Thyroid gland (tissue), 4 donors: Measurements from ENCODE around the gene SORL1-AS1.
A peak's percentile ranks its signal among the peaks of the same experiment; 100 is the strongest.

Experiments
- DNase-seq, 2 donors: peaks; one replicate each; pipeline ENCODE4 v3.0.0-alpha.2; 2019
- H3K27ac ChIP-seq, 3 donors: fragments of 200-600 bp; sonication (generic); 1 replicate in 2 of 3; 2 replicates in 1 of 3; pipeline ENCODE4 v1.5.1; 2016 to 2019; ENCODE audit warnings: mild to moderate bottlenecking in 1 of 3, moderate library complexity in 1 of 3
- H3K27me3 ChIP-seq: fragments of 200-600 bp; sonication (generic); one replicate; pipeline ENCODE4 v1.5.1; 2019
- H3K36me3 ChIP-seq, 2 donors: fragments of 200-600 bp; sonication (generic); one replicate each; pipeline ENCODE4 v1.5.1; 2016 to 2019
- H3K4me1 ChIP-seq, 2 donors: fragments of 200-600 bp; sonication (generic); one replicate each; pipeline ENCODE4 v1.5.1; 2017 to 2019
- H3K4me3 ChIP-seq, 3 donors: fragments of 200-600 bp; sonication (generic); replicated peaks in 1 of 3; 1 replicate in 2 of 3; 2 replicates in 1 of 3; pipeline ENCODE4 v1.5.1; 2016; ENCODE audit warnings: mild to moderate bottlenecking in 1 of 3
- H3K9me3 ChIP-seq: fragments of 200-600 bp; sonication (generic); one replicate; pipeline ENCODE4 v1.5.1; 2017
- POLR2A ChIP-seq, 2 donors: fragments of 450-650 bp; IDR thresholded peaks; one replicate each; pipeline ENCODE4 v1.6.1; 2017; ENCODE audit warnings: antibody characterized with exemption in 2 of 2, mild to moderate bottlenecking in 2 of 2, moderate library complexity in 1 of 2
- WGBS, 2 donors: methylation state at CpG; one replicate each; pipeline ENCODE4 v1.1.5; 2017; 5-methylcytosine and 5-hydroxymethylcytosine counted together
- intact Hi-C: fragments of 100-400 bp; cut with DNase I; formaldehyde crosslinking; loops from one replicate; pipeline ENCODE4 v1.15.1; 2023
- TF ChIP-seq, protein P1 (sequence below), 6 experiments: fragments of 200-600 bp in 3 of 6; fragments of 450-650 bp in 3 of 6; sonication (generic) in 3 of 6; IDR thresholded peaks; one replicate each; pipeline ENCODE4 v1.5.1; 2016 to 2019; ENCODE audit warnings: antibody characterized with exemption in 6 of 6, mild to moderate bottlenecking in 2 of 6, inconsistent platforms in 1 of 6, moderate library complexity in 1 of 6

SORL1-AS1 gene

DNA sequence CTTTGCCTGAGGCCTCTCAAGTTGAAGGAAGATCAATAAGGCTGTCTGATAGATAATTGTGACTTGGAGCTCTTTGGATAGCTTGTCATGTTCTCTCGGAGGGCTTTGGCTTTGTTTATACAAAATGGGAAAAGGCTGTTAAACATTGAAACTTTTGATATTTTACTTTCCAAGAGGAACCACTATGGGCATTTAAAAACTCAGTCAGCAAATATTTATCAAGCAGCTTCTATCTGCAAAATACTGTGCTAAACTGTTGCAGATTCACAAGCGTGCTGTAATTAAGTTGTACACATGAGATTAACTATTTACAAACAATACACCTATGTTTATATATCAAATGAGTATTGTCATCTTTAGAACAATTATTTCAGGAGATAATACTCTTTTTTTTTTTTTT lies 35.2 kb downstream of the SORL1-AS1 start:
- no peak for TF ChIP-seq POLR2A (IDR thresholded peaks at IDR 0.05)
- TF ChIP-seq, protein P1, sequence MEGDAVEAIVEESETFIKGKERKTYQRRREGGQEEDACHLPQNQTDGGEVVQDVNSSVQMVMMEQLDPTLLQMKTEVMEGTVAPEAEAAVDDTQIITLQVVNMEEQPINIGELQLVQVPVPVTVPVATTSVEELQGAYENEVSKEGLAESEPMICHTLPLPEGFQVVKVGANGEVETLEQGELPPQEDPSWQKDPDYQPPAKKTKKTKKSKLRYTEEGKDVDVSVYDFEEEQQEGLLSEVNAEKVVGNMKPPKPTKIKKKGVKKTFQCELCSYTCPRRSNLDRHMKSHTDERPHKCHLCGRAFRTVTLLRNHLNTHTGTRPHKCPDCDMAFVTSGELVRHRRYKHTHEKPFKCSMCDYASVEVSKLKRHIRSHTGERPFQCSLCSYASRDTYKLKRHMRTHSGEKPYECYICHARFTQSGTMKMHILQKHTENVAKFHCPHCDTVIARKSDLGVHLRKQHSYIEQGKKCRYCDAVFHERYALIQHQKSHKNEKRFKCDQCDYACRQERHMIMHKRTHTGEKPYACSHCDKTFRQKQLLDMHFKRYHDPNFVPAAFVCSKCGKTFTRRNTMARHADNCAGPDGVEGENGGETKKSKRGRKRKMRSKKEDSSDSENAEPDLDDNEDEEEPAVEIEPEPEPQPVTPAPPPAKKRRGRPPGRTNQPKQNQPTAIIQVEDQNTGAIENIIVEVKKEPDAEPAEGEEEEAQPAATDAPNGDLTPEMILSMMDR (IDR thresholded peaks at IDR 0.05): no peak
- DNase-seq: no peak
- Histone ChIP-seq H3K4me1 (peaks cover 11 to 25% of the 10 kb centered on the region in 2 donors), H3K9me3 (no peaks in the 10 kb centered on the region), H3K27me3 (no peaks in the 10 kb centered on the region), H3K27ac (peak overlapping the region; percentile 10 to 63 (median 43)), H3K4me3 (no peak overlapping the region), H3K36me3 (no peaks in the 10 kb centered on the region)
- WGBS, 2 donors: 56% methylated on average over 2 of the region's 2 CpGs
- intact Hi-C loops: no loop called here

DNA sequence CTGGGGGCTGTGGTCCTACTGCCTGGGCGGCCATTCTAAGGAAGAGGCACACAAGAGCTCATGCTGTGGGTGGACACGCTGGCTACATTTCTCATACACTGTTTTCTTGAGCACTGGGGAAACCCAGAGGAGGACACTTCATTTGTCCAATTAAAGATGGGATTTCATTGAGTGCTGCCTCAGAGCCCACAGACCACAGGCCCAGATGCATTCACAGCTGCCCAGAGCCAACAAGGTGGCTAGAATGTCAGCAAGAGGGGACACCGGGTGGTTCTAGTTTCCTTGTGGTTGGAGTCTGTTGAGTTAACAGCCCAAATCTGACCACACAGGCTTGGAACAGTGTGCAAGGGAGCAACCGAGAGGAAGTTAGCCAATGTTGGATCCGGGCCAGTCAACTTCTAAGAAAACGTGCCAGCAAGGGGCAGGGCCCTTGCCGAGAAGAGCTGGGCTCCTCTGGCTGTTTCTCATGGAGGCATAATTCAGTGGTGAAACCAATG lies 35.7 kb downstream of the SORL1-AS1 start:
- H3K27ac ChIP-seq: peak overlapping the region; percentile 10 to 63 (median 43)

DNA sequence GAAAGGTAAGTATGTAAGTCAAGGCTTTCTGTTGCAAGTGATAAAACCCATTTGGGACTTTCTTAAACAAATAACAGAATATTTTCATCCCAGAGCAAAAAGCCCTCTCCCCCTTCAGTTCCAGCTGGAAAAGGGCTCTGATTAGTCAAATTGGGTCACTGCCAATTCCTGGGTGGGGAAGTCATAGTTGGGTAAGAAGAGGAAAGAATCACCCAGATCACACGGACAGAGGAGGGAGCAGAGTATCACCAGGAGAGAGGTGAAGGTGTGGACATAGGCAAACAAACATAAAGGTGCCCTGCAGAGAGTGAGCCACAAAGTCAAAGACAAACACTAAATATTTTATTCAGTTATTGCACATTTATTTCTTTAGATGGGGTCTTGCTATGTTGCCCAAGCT lies 36.9 kb downstream of the SORL1-AS1 start:
- H3K4me3 ChIP-seq: no peak overlapping the region
- intact Hi-C loops: no loop called here
- peak; percentile 30 to 33 for DNase-seq
- no peaks in the 10 kb centered on the region for H3K36me3 ChIP-seq
- no peaks in the 10 kb centered on the region for H3K9me3 ChIP-seq
- no peaks in the 10 kb centered on the region for H3K27me3 ChIP-seq
- peaks cover 11 to 25% of the 10 kb centered on the region in 2 donors for H3K4me1 ChIP-seq
- no peak overlapping the region for H3K27ac ChIP-seq
- 0 to 3% methylated on average over 1 of the region's 1 CpG for WGBS, 2 donors
- no peak for TF ChIP-seq POLR2A (IDR thresholded peaks at IDR 0.05)
- TF ChIP-seq, protein P1 (IDR thresholded peaks at IDR 0.05): no peak

More for the DNA sequence above, 35.7 kb downstream of the SORL1-AS1 start:
- TF ChIP-seq POLR2A (IDR thresholded peaks at IDR 0.05): no peak
- Histone ChIP-seq H3K4me1 (peaks cover 11 to 25% of the 10 kb centered on the region in 2 donors), H3K9me3 (no peaks in the 10 kb centered on the region), H3K4me3 (no peak overlapping the region), H3K27me3 (no peaks in the 10 kb centered on the region), H3K36me3 (no peaks in the 10 kb centered on the region)
- intact Hi-C loops: no loop called here
- peak; percentile 90 to 91 for DNase-seq
- WGBS, 2 donors: 11 to 17% methylated on average over 7 of the region's 7 CpGs

DNA sequence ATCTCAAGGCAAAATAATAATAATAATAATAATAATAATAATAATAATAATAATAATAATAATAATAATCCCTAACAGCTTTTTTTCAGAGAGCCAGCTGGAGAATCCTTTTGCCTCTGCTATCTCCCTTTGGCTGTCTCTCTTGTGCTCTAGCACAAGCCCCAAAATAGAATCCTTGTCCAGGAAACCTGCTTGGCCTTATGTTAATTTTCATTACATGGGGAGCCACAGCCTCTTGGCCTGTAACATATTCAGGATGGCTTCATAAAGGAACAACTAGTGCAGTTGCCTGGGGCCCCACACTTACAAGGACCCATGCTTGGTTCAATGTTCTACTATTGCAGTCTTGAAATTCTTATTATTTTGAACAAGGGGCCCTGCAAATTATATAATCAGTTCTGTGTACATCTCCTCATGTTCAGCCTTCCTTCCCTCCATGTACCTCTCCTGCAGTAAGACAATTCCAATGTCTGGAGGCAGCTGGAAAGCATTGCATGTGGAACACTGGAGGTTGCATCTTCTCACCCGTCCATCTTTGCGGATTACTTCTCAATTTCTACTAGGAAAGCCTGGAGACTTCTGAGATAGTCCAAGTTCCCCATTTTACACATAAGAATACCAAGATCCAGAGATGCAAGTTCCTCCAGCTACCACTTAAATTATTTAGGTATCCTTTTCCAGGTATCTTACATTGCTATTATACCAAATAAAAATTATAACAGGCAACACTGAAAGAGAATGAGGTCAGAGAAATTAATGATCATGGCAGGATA lies 38.4 kb downstream of the SORL1-AS1 start:
- Histone ChIP-seq H3K27me3 (no peaks in the 10 kb centered on the region), H3K4me1 (peaks cover 11 to 25% of the 10 kb centered on the region in 2 donors), H3K27ac (no peak overlapping the region), H3K4me3 (no peak overlapping the region), H3K9me3 (no peaks in the 10 kb centered on the region), H3K36me3 (no peaks in the 10 kb centered on the region)
- DNase-seq: no peak
- intact Hi-C loops: no loop called here
- 88 to 98% methylated on average over 2 of the region's 2 CpGs for WGBS, 2 donors
- TF ChIP-seq POLR2A (IDR thresholded peaks at IDR 0.05): no peak
- TF ChIP-seq, protein P1 (IDR thresholded peaks at IDR 0.05): no peak

DNA sequence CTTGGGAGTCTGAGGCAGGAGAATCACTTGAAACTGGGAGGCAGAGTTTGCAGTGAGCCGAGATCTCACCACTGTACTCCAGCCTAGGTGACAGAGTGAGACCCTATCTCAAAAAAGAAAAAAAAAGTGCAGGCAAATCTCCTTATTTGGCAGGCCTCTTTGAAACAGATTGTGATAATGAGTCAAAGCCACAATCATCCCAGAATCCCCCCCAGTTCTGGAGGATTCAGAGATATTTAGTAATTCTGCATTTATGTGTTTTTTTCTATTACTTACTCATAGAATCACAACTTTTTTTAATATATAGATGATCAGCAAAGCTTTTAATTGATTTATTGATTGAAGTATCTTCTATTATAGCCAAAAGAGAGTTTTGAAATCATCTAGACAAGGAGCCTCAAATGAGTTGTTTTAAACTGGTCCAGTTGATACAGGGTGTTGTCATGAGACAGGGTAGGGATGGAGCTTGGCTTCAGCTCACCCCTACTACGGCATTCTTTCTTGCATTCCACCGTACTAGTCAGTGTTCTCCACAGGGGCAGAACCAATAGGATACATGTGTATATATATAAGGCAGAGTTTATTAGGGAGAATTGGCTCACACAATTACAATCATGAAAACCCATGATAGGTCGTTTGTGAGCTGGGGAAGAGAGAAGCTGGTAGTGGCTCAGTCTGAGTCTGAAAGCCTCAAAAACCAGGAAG lies 39.9 kb downstream of the SORL1-AS1 start:
- intact Hi-C loops: no loop called here
- Histone ChIP-seq H3K36me3 (no peaks in the 10 kb centered on the region), H3K9me3 (no peaks in the 10 kb centered on the region), H3K4me3 (no peak overlapping the region), H3K27ac (no peak overlapping the region), H3K27me3 (no peaks in the 10 kb centered on the region), H3K4me1 (peaks cover 11 to 22% of the 10 kb centered on the region in 2 donors)
- no peak for TF ChIP-seq POLR2A (IDR thresholded peaks at IDR 0.05)
- TF ChIP-seq, protein P1 (IDR thresholded peaks at IDR 0.05): no peak
- WGBS, 2 donors: 81 to 82% methylated on average over 4 of the region's 4 CpGs
- no peak for DNase-seq
